Measurements from ENCODE around the gene C3orf52.

The C3orf52 gene

DNA sequence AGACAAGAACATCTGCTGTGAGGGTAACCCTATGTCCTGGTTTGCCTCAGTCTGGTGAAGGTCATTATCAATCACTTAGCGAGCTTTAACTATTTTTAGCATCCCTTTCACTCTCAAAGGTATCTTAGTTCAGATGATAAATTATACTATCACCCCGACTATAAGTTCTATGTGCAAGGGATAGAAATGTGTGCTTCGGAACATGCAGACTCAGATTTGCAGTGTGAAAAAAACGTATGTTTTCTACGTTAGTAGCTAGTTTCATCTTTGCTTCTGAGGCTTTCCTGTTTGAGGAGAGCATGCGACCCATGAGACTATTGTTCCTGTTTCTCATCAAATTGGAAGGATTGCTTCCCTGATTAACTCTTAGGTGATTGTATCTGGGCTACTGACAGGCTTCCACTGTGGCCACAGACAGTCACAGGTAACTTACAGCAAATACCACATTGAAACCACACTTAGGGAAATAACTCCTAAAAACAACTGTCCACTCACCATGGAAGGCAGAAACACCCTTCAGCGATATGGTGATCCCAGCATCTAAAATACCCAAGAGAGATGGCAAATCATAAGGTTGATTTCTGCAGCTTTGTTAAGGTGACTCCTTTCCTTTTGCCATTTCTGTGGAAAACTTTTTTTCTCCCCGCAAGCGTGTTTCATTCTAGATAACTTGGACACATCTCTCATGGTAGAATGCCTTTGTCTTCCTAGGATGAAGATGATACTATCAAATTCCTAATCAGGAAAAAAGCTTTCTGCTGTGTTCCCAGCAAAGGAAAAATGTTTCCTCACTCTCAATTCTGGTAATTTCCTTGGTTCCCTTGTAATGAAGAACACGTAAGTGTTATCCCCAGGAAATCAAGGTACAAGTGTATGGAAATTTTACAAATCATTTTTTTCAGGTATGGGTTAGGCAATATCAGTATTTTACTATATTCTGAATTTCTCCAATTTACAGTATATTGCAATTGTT, 41.6 kb downstream of the C3orf52 start:
- no peaks in the 10 kb centered on the region for H3K4me1 ChIP-seq (ENCODE audit: insufficient read depth, low read length)
- ATAC-seq (ENCODE audit: insufficient read depth, low read depth) (no peak), DNase-seq (no peak)
- H3K36me3 ChIP-seq (ENCODE audit: insufficient read depth, low read length) = no peaks in the 10 kb centered on the region
- H3K27ac ChIP-seq (ENCODE audit: low read length) = no peak overlapping the region
- H3K4me2 ChIP-seq (ENCODE audit: insufficient read depth, low read length) = no peak overlapping the region
- H3K9ac ChIP-seq (ENCODE audit: low read depth, low read length) = no peak overlapping the region
- TF ChIP-seq EZH2 (IDR thresholded peaks at IDR 0.05; ENCODE audit: borderline replicate concordance, low read depth, low read length, severe bottlenecking) = no peak
- TF ChIP-seq, protein P1, sequence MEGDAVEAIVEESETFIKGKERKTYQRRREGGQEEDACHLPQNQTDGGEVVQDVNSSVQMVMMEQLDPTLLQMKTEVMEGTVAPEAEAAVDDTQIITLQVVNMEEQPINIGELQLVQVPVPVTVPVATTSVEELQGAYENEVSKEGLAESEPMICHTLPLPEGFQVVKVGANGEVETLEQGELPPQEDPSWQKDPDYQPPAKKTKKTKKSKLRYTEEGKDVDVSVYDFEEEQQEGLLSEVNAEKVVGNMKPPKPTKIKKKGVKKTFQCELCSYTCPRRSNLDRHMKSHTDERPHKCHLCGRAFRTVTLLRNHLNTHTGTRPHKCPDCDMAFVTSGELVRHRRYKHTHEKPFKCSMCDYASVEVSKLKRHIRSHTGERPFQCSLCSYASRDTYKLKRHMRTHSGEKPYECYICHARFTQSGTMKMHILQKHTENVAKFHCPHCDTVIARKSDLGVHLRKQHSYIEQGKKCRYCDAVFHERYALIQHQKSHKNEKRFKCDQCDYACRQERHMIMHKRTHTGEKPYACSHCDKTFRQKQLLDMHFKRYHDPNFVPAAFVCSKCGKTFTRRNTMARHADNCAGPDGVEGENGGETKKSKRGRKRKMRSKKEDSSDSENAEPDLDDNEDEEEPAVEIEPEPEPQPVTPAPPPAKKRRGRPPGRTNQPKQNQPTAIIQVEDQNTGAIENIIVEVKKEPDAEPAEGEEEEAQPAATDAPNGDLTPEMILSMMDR (IDR thresholded peaks at IDR 0.05; ENCODE audit: borderline replicate concordance, extremely low read depth, low read length, poor library complexity, severe bottlenecking) = no peak
- H3K4me3 ChIP-seq (ENCODE audit: low read depth in 1 of 2, low read length in 2 of 2) = no peak overlapping the region
- no peaks in the 10 kb centered on the region for H3K79me2 ChIP-seq (ENCODE audit: insufficient read depth, low read length)
- H4K20me1 ChIP-seq (ENCODE audit: insufficient read depth, low read length) = no peaks in the 10 kb centered on the region
- no peaks in the 10 kb centered on the region for H3K27me3 ChIP-seq (ENCODE audit: insufficient read depth, low read length, poor library complexity)
- H2AFZ ChIP-seq (ENCODE audit: low read depth, low read length) = no peak overlapping the region
- no peaks in the 10 kb centered on the region for H3K9me3 ChIP-seq (ENCODE audit: insufficient read depth, low read length, severe bottlenecking)

DNA sequence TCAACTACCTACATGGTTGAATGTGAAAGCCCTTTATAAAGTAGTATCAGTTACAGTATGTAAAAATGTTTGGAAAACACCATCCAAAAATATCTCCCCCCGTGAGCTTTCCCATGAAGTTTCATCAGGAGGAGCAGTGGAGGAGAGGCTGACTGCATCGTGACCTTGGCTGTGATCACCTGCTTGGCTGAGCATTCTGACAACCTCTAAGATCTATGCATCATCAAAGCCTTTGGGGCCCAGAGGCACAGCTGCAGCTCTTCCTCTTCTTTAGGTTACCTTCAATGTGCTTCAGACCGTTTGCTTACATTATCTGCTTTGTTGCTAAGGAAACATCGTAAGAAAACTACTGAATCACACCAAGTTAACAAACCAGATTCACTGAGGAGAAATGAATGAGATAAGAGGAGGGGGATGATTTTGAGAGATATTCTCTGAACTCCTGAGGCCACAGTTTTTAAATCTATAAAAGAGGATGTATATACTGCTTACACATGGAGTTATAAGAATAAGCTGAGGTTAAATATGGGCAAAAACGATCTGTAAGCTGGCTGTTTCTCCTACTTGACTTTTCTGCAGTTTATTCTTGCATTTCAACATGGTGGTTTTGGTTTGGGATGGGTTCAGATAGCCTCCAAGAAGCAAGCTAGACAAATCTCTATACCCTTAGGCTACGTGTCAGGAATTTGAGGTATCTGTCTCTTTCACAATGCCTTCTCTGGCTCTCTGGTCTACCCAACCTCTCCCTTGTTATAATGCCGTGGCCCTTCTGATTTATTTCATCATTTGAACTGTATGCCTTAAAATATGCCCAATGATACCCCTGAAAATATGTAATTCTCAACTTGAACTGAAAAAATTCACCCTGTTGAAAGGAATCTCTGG, 42.9 kb downstream of the C3orf52 start:
- TF ChIP-seq, protein P1 (IDR thresholded peaks at IDR 0.05; ENCODE audit: borderline replicate concordance, extremely low read depth, low read length, poor library complexity, severe bottlenecking) = no peak
- H3K4me1 ChIP-seq (ENCODE audit: insufficient read depth, low read length) = no peaks in the 10 kb centered on the region
- H3K79me2 ChIP-seq (ENCODE audit: insufficient read depth, low read length) = no peaks in the 10 kb centered on the region
- no peaks in the 10 kb centered on the region for H3K27me3 ChIP-seq (ENCODE audit: insufficient read depth, low read length, poor library complexity)
- H3K9me3 ChIP-seq (ENCODE audit: insufficient read depth, low read length, severe bottlenecking) = no peaks in the 10 kb centered on the region
- H4K20me1 ChIP-seq (ENCODE audit: insufficient read depth, low read length) = no peaks in the 10 kb centered on the region
- H3K9ac ChIP-seq (ENCODE audit: low read depth, low read length) = no peak overlapping the region
- no peak overlapping the region for H2AFZ ChIP-seq (ENCODE audit: low read depth, low read length)
- peak; percentile 16 for DNase-seq
- no peaks in the 10 kb centered on the region for H3K36me3 ChIP-seq (ENCODE audit: insufficient read depth, low read length)
- H3K4me2 ChIP-seq (ENCODE audit: insufficient read depth, low read length) = no peak overlapping the region
- H3K27ac ChIP-seq (ENCODE audit: low read length) = no peak overlapping the region
- H3K4me3 ChIP-seq (ENCODE audit: low read depth in 1 of 2, low read length in 2 of 2) = no peak overlapping the region
- ATAC-seq (ENCODE audit: insufficient read depth, low read depth) = peak; percentile 81

DNA sequence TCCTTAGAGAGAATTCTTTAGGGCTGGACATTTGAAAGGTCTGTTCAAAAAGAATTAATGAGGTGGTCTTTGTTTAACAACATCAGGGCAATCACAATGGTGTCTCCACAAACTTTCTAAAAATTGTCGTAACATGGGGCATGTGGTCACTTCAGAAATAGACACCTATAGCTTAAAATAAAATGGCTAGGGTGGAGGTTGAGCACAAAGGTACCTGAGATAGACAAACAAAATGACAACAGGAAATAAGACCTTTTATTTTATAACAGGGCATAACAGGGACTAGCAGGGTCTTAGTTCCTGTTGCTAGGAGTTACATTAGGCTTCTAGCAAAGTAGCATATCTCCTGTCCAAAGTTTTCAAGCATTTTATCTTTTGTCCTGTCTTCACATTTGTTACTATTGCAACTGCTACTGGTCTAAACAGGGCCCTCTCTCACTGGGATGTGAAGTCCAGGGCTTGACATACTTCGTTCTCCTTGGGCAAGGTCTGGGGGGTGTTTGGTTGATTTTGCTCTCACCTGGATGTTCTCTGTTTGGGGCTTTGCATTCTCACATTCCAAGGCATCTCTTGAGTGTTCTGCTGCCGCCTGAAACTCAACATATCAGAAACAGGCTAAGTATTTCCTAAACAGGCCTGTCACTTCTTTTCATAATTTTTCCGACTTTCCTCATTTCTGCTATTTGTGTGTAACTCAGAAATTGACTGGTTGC, 43.9 kb downstream of the C3orf52 start:
- Histone ChIP-seq H3K27me3 (ENCODE audit: insufficient read depth, low read length, poor library complexity) (peaks cover 1% of the 10 kb centered on the region), H3K79me2 (ENCODE audit: insufficient read depth, low read length) (no peaks in the 10 kb centered on the region), H3K4me3 (ENCODE audit: low read depth in 1 of 2, low read length in 2 of 2) (no peak overlapping the region), H3K4me1 (ENCODE audit: insufficient read depth, low read length) (no peaks in the 10 kb centered on the region), H3K27ac (ENCODE audit: low read length) (no peak overlapping the region), H4K20me1 (ENCODE audit: insufficient read depth, low read length) (no peaks in the 10 kb centered on the region), H3K9me3 (ENCODE audit: insufficient read depth, low read length, severe bottlenecking) (no peaks in the 10 kb centered on the region), H2AFZ (ENCODE audit: low read depth, low read length) (no peak overlapping the region), H3K9ac (ENCODE audit: low read depth, low read length) (no peak overlapping the region), H3K36me3 (ENCODE audit: insufficient read depth, low read length) (no peaks in the 10 kb centered on the region), H3K4me2 (ENCODE audit: insufficient read depth, low read length) (no peak overlapping the region)
- TF ChIP-seq, protein P1 (IDR thresholded peaks at IDR 0.05; ENCODE audit: borderline replicate concordance, extremely low read depth, low read length, poor library complexity, severe bottlenecking) = no peak
- no peak for TF ChIP-seq EZH2 (IDR thresholded peaks at IDR 0.05; ENCODE audit: borderline replicate concordance, low read depth, low read length, severe bottlenecking)
- ATAC-seq (ENCODE audit: insufficient read depth, low read depth) (no peak), DNase-seq (no peak)
